Activated naive CD8-positive, alpha-beta T cell treated with anti-CD3 and anti-CD28 coated beads, Interleukin-2, amount 50 U/mL, for 16 hours (primary cell): ENCODE results near the gene RNF208.
"Not testable (repeated sequence)": the region's sequence is repeated elsewhere in the genome, so short reads cannot be mapped to it uniquely, and the experiment has no call there.

ENCODE experiments used
- DNase-seq: peaks from one replicate; pipeline ENCODE4 v3.0.0-alpha.2; 2020; ENCODE audit warnings: low read depth, low spot score

The RNF208 gene

DNA sequence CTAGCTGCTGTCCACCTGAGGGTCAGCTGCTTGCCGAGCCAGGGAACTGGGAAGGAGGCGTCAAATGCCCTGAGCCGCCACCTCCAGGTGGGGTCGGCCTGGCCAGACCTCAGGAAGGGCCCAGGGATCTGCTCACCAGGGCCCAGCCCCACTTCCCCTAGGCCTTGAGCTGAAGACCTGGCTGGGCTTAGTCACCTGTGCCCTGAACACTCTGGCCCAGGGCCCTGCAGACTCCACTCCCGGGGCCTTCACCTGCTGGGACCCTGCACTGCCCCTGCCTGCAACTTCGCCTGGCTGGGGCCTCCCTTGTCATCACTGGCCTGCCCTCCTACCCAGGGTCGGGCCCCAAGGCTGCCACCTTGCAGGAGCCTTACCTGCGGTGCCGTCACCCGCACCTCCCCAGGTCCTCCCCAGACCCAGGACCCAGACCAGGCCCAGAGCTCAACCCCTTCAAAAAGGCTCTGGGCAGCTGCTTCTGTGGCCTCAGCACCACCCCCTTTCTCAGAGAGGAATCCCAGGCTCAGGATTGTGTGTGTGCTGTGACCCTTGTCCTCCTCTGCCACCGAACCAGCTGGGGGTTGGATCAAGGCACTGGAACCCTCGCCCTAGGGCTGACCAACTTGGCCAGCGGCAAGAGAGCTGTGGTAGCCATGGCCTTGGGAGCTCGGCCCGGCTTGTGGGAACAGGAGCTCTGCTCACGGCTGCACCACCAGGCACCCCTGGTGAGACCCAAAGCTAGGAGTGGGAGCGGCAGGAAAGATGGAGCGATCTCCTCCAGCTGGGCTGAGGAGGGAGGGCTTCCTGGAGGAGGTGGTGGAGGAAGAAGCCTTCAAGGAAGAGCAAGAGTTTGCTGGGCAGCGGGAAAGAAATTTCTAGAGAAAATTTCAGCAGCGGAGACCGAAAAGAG is 31.9 kb upstream of the RNF208 start:
- DNase-seq = no peak

DNA sequence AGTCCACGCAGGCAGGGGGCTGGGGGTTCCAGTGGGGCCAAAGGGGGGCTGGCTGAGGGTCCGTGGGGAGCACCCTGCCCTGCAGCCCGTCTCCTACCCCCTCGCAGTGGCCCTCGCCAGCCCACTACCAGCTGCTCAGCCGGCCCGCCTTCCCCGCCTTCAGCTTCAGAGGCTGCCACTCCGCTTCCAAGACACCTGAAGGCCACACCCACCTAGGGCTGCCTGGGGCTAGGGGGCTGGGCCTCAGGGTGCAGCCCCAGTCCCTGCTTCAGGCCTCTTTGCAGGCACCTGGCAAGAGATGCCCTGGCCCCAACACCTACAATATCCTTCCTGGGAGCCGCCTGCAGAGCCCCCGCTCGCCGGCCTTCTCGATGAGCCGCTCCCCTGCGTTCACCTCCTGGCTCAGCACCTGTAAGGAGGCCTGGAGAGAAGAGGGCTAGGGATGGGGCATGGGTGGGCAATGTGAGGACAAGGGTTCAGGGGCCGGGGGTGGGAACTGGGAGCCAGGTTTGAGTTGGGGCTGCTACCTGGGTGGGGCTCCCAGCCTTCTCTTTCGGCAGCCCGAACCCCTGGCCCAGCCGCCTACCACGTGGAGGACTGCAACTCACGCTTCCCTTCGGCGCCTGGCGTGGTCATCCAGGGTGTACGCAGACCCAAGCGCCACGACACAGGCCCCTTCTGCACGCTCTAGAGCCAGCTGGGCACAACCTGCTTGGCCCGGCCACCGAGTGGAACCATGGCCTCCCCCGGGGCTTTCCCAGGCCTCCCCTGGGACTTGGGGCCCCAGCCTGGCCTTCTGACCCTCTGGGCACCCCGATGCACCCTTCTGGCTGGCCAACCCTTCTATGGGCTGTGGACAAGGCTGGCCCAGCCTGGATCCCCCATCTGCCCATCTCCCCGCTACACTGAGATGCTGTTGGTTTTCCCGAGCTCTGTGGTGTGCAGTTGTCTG is 30.8 kb upstream of the RNF208 start:
- no peak for DNase-seq

DNA sequence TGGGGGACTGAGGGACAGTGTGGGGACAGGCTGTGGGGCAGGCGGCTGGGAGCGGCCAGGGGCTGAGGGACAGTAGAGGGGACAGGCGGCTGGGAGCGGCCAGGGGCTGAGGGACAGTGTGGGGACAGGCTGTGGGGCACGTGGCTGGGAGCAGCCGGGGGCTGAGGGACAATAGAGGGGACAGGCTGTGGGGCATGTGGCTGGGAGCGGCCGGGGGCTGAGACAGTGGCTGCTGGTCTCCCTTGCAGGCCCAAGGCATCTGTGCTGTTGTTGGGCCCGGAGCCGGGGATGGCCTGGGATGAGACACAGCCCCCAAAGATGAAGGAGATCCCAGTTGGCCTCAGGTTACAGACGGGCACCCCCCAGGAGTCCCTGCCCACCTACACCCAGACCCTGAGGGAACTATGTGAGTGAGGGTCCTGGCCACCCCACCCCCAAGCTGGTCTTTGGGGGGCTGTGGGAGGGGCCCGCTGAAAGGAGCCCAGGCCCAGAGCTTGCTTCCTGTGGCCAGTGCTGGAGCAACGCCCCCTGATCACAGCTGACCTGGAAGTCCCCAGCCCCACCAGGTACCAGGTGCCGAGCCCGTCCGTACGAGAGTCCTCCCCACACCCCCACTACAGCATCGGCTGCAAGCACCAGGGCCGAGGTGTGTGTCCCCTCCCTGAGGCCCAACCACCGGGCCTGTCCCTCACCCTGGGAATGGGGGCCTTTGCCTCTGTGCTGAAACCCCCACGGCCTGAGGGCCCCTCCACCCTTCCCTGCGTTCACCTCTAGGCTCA is 29.6 kb upstream of the RNF208 start:
- no peak for DNase-seq

DNA sequence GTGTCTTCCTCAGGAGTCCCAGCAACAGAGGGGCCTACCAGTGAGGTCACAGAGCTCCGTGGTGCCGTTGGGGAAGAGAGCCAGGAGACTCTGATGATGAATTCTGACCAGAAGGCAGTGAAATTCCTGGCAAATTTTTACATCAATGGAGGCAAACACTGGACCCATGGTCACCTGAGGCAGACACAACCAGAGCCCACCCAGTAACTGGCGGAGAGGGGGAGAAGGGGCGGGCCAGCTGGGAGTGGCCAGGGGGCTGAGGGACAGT is 29.1 kb upstream of the RNF208 start, which contains the start of gene STPG3:
Gene STPG3 (plus strand): TSS at position 93 of the 268 bp plus-strand sequence. CDS start 1 bp downstream, at position 94.
- DNase-seq = no peak

DNA sequence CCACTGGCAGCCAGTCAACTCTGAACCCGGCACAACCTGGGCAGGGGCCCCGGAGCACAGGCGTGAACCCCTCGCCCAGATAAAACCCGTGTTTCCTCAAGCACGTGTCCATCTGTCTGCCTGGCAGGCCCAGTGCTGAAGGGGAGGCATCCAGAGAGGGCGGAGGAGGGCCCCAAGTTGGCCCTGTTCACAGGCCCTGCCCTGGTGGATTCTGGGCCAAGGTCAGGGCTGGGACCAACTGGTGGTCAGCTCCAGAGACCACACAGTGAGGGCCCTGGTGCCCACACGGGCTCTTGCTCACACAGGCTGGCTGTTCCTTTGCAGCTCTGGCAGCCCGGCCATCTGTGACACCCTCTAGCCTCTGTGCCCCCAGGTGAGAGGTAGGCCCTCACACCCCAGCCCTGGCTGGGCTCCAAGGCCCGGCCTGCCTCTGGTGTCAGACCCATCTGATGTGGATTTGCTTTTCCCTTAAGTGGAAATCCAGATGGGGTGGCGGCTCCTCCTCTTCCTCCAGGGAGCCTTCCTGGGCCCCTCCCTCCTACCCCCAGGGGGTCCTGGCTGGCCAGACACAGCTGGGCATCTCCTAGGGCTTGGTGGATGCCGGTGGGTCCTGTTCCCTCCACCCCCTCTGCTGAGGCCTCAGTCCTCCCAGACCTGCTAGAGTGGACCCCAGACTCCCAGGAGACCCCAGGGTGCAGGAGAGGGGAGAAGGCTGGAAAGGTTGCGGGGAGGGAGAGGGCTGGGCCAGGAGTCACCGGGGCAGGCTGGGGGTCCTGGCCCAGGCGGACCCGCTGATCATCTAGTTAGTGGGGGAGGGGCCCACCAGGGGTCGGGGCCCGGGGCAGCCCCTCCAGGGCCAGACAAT is 28.5 kb upstream of the RNF208 start:
- no peak for DNase-seq

DNA sequence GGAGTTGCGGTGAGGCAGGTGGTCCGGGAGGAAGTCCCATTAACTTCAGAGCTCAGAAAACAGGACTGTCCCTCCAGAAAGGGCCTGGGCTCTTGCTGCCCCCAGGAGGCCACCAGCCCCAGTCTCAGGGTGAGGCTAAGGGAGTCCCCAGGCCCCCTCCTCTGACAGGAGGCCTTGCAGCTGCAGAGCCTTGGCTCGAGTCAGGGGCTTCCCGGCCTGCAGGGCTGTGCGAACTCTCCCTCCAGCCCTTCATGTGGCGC is 25.8 kb upstream of the RNF208 start:
- DNase-seq = no peak

DNA sequence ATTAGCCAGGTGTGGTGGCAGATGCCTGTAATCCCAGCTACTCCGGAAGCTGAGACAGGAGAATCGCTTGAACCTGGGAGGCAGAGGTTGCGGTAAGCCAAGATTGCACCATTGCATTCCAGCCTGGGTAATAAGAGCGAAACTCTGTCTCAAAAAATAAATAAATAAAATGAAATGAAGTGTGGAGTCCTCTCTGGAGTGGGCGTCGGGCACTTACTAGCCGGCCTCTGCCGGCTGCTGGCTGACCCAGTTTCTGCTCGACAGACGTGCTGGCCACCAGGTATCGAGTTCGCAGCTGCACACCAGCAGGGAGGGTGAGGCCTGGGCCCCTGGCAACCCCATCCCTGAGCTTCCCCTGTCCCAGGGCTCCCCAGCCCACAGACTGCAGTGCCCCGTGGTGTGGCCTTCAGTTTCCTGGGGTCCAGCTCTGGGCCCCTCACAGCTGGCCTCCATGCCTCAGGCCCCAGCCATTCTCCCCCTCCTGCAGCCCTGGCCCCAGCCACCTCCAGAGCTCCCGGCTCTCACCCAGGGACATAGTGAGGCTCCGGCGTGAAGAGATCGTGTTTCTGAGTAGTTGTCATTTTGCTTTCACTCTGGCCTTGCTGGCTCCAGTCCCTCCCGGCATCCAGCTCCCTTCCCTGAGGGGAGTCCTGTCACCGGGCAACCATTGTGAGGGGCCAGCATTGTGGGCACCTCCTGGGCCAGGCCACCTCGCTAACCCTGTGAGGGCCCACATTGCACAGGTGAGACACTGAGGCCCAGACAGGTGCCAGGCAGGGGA is 25.3 kb upstream of the RNF208 start:
- DNase-seq = no peak

DNA sequence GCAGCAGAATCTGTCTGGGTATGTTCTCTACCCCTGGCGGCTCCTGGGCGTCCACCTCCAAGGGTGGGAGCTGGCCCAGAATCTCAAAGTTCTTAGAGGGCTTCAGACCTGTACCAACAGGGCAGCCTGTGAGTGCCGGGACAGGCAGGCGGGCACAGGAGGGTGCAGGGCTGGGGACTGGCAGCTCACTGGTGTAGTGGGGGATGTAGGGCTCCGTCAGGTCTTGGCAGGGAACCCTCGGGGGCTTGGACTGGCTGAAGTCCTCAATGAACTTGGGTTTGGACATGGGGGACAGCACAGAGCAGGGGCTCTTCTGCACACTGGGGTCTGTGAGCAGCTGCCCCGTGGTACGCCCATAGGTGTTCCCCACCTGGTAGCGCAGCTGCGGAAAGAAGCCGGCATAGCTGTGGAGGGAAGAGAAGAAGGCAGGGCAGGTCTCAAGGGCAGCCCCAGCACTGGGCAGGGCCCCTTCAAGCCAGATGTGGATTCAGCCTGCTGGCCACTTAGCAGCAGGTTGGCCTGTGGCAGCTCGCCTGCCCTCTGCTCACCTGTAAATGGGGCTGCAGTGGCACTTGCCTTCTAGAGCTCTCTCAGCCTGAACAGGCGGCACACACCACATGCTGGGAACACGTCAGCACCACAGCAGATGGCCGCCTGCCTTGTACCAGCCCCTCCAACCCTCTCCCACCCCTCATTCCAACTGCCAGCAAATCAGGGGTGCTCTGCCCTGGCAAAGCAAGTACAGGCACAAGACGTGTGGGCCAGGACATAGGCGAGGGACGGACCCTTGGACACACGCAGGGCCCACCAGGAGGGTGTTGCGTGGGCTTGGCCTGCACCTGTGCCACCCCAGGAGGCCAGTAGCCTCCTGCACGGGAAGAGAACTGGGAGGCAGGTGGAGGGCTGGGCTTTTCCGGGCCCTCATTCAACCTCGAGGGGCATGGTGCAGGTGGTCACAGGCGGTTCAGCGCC is 23.7 kb upstream of the RNF208 start:
- no peak for DNase-seq

DNA sequence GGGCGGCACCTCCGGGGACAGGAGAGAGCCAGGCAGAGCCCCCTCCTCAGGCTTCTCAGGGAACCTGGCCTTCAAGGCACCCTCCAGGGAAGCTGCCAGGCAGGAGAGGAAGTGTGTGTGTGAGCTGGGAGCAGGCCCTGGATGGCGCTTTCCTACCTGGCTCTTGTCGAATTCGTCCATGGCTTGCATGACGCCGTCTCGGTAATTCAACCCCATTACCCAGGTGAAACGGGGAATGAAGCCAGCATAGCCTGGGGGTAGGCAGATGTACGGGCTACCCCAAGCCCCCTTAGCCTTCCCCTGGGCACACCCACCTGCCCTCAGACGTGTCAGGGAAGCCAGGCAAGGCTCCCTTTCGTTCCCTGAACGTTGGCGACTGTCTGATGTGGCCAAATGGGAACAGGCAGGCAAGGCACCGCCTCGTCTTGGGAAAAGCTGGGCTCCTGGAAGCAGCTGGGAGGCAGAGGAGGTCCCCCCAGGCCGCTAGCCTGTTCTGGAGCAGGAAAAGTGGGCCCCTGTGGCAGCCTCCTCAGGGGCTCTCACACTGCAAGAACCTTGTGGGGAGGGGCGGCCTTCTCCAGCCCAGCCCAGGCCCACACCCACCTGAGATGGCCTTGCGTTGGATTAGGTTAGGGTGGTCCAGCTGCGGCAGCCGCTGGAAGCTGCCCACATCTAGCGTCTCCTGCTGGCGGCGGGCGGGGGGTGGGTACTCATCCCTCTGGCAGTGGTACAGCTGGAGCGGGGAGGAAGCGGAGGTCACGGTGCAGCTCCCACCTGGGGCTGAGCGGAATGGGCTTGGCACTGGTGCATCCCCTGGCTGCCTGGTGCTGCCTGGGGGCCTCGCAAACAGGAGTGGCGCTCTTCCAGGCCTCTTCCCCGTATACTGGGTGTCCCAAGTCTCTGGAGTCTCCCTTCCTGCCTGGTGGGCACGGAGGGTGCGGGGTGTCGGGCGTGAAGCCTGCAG is 22.7 kb upstream of the RNF208 start:
- DNase-seq = no peak

DNA sequence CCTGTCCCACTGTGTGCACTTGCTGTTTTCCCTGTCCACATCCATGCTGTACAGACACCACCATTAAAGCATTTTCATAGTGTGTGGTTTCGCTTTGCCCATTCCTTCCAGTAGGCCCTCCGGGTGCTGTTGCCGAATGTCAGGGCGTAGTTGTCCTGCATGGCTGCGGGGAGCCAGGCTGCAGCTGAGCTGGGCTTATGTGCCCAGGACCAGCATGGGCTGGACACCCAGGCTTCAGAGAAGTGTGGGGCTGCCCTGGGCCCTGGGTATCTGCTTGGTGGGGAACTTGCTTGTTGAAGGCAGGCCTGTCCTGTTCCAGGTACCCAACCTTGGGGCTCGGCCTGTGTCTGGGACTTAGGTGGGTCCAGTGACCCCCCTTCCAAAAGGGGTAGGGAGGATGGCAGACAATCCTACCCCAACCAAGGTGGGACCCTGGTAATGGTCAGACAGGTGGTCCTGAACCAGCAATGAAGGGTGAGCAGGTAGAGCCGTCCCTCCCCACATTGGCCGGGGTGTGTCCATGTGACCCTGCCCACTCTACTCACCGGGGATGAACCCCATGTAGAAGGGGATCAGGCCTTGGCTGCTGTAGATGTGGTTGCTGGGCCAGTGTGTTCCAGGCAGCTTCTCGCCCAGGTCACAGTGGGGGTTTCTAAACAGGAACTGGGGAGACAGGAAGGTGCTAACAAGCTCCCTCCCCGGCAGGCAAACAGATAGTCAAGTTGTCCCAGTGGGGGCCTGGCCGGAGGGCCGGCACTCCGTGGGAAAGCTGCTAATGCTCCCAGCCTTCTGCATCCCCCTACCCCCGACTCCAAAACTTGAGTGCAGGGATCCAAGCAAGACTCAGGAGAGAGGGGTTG is 21.8 kb upstream of the RNF208 start:
- no peak for DNase-seq

DNA sequence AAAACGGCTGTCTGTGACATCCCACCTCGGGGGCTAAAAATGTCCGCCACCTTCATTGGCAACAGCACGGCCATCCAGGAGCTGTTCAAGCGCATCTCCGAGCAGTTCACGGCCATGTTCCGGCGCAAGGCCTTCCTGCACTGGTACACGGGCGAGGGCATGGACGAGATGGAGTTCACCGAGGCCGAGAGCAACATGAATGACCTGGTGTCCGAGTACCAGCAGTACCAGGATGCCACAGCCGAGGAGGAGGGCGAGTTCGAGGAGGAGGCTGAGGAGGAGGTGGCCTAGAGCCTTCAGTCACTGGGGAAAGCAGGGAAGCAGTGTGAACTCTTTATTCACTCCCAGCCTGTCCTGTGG is 21.2 kb upstream of the RNF208 start:
- not testable (repeated sequence) for DNase-seq

DNA sequence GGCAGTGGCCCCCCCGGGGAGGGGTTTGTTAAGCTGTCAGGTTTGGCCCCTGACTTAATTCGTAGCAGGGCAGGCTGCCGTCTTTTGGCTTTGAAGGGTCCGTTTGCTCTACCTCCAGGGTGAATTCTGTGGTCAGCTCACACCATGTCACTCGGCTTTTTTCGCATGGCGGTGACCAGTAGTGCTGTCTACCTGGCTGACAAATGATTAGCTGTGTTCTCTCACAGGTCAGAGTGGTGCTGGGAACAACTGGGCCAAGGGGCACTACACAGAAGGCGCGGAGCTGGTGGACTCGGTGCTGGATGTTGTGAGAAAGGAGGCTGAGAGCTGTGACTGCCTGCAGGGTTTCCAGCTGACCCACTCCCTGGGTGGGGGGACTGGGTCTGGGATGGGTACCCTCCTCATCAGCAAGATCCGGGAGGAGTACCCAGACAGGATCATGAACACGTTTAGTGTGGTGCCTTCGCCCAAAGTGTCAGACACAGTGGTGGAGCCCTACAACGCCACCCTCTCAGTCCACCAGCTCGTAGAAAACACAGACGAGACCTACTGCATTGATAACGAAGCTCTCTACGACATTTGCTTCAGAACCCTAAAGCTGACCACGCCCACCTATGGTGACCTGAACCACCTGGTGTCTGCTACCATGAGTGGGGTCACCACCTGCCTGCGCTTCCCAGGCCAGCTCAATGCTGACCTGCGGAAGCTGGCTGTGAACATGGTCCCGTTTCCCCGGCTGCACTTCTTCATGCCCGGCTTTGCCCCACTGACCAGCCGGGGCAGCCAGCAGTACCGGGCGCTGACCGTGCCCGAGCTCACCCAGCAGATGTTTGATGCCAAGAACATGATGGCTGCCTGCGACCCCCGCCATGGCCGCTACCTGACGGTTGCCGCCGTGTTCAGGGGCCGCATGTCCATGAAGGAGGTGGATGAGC is 20.5 kb upstream of the RNF208 start:
- no peak for DNase-seq

DNA sequence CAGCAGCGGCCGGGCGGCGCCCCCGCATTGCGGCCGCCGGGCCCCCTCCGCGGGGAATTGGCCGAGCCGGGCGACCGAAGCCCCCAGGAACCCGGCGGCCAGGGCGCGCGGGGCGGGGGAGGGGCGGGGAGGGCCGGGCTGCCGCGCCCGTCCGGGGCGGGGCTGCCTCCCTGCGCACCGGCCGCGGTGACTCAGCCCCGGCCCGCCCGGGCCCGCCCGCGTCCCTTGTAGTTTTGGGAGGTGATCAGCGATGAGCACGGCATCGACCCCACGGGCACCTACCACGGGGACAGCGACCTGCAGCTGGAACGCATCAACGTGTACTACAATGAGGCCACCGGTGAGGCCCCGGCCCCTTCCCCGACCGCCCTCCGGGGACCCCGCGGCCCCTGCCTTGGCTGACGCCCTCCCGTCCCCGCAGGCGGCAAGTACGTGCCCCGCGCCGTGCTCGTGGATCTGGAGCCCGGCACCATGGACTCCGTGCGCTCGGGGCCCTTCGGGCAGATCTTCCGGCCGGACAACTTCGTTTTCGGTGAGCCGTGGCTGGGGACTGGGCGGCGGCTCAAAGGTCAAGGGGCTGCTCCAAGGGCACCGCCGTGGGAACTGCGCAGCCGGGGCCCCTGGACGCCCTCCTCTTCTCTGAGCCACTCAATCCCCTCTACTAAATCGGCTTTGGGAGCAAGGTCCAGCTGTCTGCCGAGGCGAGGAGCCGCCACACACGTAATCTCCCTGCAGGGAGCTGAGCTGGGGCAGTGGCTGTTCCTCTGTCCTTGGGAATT is 19.6 kb upstream of the RNF208 start:
- peak; percentile 42 for DNase-seq

DNA sequence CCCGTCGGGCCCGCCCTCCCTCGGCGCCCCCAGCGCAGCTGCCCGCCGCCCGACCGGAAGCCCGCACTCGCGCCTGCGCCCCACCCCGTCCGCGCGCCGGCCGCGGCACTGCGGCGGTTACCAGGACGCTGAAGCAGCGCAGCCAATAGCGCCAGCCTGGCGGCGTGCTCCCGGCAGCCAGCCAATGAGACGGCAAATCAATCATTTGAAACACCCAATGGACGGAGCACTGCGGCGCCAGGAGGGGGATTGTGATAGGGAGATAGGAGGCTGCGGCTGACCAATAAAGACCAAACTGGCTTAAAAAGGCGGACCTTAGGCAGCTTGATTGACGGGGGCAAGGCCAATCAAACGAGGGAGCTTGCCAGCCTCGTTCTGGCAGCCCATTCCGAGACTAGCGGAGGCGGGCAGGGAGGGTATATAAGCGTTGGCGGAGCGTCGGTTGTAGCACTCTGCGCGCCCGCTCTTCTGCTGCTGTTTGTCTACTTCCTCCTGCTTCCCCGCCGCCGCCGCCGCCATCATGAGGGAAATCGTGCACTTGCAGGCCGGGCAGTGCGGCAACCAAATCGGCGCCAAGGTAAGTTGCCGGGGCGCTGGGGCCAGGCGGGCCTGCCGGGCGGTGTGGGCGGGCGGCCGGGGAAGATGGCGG is 18.9 kb upstream of the RNF208 start, which contains the start of gene TUBB4B:
Gene TUBB4B (plus strand): TSS at position 447 of the 649 bp plus-strand sequence. CDS start 74 bp downstream, at position 521.
- DNase-seq = peak; percentile 90
